MM.1S (cell line): ENCODE measurements around the gene LZTS2.

Source experiments
- EZH2 ChIP-seq: fragments of 300-600 bp; sonication (generic); optimal IDR thresholded peaks from 2 replicates; pipeline ENCODE3; 2017; ENCODE audit warnings: low read depth, mild to moderate bottlenecking, antibody characterized with exemption, low read length, mixed read lengths
- TF ChIP-seq, protein P1 (sequence below): fragments of 300-600 bp; sonication (generic); IDR thresholded peaks from 2 replicates; pipeline ENCODE4 v1.5.1; 2016; ENCODE audit warnings: antibody characterized with exemption, low read length, mixed read lengths

DNA sequence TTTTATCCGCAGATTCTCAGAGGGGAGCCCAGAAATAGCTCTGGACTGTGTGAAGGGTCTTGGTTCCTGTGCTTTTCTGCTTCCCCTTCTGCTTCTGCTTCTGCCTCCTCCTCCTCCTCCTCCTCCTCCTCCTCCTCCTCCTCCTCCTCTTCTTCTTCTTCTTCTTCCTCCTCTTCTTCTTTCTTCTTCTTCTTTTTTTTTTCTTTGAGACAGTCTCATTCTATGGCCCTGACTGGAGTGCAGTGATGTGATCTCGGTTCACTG, 19.8 kb downstream of the LZTS2 start:
- TF ChIP-seq, protein P1, sequence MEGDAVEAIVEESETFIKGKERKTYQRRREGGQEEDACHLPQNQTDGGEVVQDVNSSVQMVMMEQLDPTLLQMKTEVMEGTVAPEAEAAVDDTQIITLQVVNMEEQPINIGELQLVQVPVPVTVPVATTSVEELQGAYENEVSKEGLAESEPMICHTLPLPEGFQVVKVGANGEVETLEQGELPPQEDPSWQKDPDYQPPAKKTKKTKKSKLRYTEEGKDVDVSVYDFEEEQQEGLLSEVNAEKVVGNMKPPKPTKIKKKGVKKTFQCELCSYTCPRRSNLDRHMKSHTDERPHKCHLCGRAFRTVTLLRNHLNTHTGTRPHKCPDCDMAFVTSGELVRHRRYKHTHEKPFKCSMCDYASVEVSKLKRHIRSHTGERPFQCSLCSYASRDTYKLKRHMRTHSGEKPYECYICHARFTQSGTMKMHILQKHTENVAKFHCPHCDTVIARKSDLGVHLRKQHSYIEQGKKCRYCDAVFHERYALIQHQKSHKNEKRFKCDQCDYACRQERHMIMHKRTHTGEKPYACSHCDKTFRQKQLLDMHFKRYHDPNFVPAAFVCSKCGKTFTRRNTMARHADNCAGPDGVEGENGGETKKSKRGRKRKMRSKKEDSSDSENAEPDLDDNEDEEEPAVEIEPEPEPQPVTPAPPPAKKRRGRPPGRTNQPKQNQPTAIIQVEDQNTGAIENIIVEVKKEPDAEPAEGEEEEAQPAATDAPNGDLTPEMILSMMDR = no peak
- TF ChIP-seq EZH2 = no peak
